Chondrocyte (in vitro differentiated cells): Measurements from ENCODE around the gene BARHL1. TPM values are rescaled to one million over a fixed set of nuclear protein-coding genes. Genes with fewer than 3 reads are reported as not detected.

Source experiments
- DNase-seq: peaks from one replicate; pipeline ENCODE4 v3.0.0; 2021; ENCODE audit warnings: mixed read lengths, low spot score
- H3K27ac Mint-ChIP-seq: one replicate; pipeline ENCODE4 v1.8.0; 2021; ENCODE audit warnings: mild to moderate bottlenecking, moderate library complexity, mixed read lengths; ENCODE audit not compliant: unreplicated experiment
- H3K27me3 Mint-ChIP-seq: 2 replicates; pipeline ENCODE4 v1.8.0; 2021; ENCODE audit warnings: low read depth, mixed read lengths
- H3K36me3 Mint-ChIP-seq: 2 replicates; pipeline ENCODE4 v1.8.0; 2021; ENCODE audit warnings: low read depth, mixed read lengths
- H3K4me1 Mint-ChIP-seq: 2 replicates; pipeline ENCODE4 v1.8.0; 2021; ENCODE audit warnings: low read depth, mild to moderate bottlenecking, mixed read lengths
- H3K4me3 Mint-ChIP-seq: one replicate; pipeline ENCODE4 v1.8.0; 2021; ENCODE audit warnings: mild to moderate bottlenecking, moderate library complexity, mixed read lengths; ENCODE audit not compliant: unreplicated experiment
- H3K9me3 Mint-ChIP-seq: 2 replicates; pipeline ENCODE4 v1.8.0; 2021; ENCODE audit warnings: low read depth, mixed read lengths
- CTCF ChIP-seq: fragments of 200-600 bp; sonication (generic); IDR thresholded peaks from 2 replicates; pipeline ENCODE4 v1.5.0; 2021; ENCODE audit warnings: antibody characterized with exemption, mild to moderate bottlenecking, moderate library complexity
- total RNA-seq: library from RNA; stranded (reverse); gene quantifications from 3 replicates; pipeline ENCODE4 v1.2.1, GENCODE V29; 2021

The BARHL1 gene
- total RNA-seq, 1 donor from 2014 or later: not detected

- Mint-ChIP-seq H3K36me3 (peaks cover 29% of the 10 kb centered on the region), H3K4me3 (no peak overlapping the region), H3K27ac (no peak overlapping the region), H3K4me1 (no peaks in the 10 kb centered on the region), H3K9me3 (no peaks in the 10 kb centered on the region), H3K27me3 (no peaks in the 10 kb centered on the region)
- no peak for TF ChIP-seq CTCF
- no peak for DNase-seq
Measured at GRCh38 chr9:132637351-132637750, 54.9 kb downstream of the BARHL1 start.

GRCh38 chr9:132637801-132638200 is 55.4 kb downstream of the BARHL1 start:
- no peaks in the 10 kb centered on the region for H3K4me1 Mint-ChIP-seq
- H3K27me3 Mint-ChIP-seq: no peaks in the 10 kb centered on the region
- no peak overlapping the region for H3K27ac Mint-ChIP-seq
- H3K4me3 Mint-ChIP-seq: no peak overlapping the region
- H3K9me3 Mint-ChIP-seq: no peaks in the 10 kb centered on the region
- peaks cover 29% of the 10 kb centered on the region for H3K36me3 Mint-ChIP-seq
- no peak for TF ChIP-seq CTCF
- DNase-seq: no peak

GRCh38 chr9:132638240-132638639 is 55.8 kb downstream of the BARHL1 start:
- Mint-ChIP-seq H3K4me3 (no peak overlapping the region), H3K27me3 (no peaks in the 10 kb centered on the region), H3K4me1 (no peaks in the 10 kb centered on the region), H3K9me3 (no peaks in the 10 kb centered on the region), H3K36me3 (peaks cover 31% of the 10 kb centered on the region), H3K27ac (no peak overlapping the region)
- TF ChIP-seq CTCF: no peak
- DNase-seq: no peak

GRCh38 chr9:132639322-132639721 is 56.9 kb downstream of the BARHL1 start:
- Mint-ChIP-seq H3K27me3 (no peaks in the 10 kb centered on the region), H3K27ac (no peak overlapping the region), H3K36me3 (peaks cover 35% of the 10 kb centered on the region), H3K9me3 (no peaks in the 10 kb centered on the region), H3K4me1 (no peaks in the 10 kb centered on the region), H3K4me3 (no peak overlapping the region)
- no peak for DNase-seq
- no peak for TF ChIP-seq CTCF

Other genes with a start within 250 kb of the BARHL1 start
- gene SETX, start 227.6 kb upstream of the BARHL1 start, total RNA-seq: 40.0 to 44.7 TPM (median 42.5 TPM) in 3 replicates
- gene TTF1, start 175.8 kb upstream of the BARHL1 start, total RNA-seq: 7.1 to 10.7 TPM (median 8.9 TPM) in 3 replicates
- 0.47 to 0.74 TPM (median 0.63 TPM) in 3 replicates for gene CFAP77, start 172.4 kb upstream of the BARHL1 start, total RNA-seq
- gene DDX31, start 87.4 kb downstream of the BARHL1 start, total RNA-seq: 11.3 to 13.4 TPM (median 11.9 TPM) in 3 replicates
- gene GTF3C4, start 87.9 kb downstream of the BARHL1 start, total RNA-seq: 16.6 to 20.2 TPM (median 17.2 TPM) in 3 replicates